ENCODE measurements around the gene TMEM245. TPM values are rescaled to one million over a fixed set of nuclear protein-coding genes. Genes with fewer than 3 reads are reported as not detected.

The TMEM245 gene
- polyA plus RNA-seq, 2 of the 4 experiments (the other 2 are of a cell fraction) = 44.9 to 88.9 TPM

- Histone ChIP-seq H3K9me3 (no peaks in the 10 kb centered on the region), H3K4me3 (peak within 1 kb of the TSS; percentile 79), H3K4me1 (peaks cover 29% of the 10 kb centered on the region), H3K27ac (peak within 1 kb of the TSS; percentile 78 to 90), H3K4me2 (peak within 1 kb of the TSS; percentile 88)
- ChIA-PET CTCF (no interaction called here), POLR2A (no interaction called here)
- 0% methylated on average over 2 of the region's 99 CpGs for WGBS (ENCODE audit: missing lambda C conversion rate)
- peak; percentile 81 to 86 for DNase-seq (ENCODE audit: low read depth in 1 of 2, low spot score in 1 of 2)
- peak; percentile 84 to 89 for ATAC-seq
- FAIRE-seq = no peak
- TF ChIP-seq JUN (IDR thresholded peaks at IDR 0.05) (peak in 1 of 2 experiments; percentile 72; a peak in 2 of 5 replicates), SMC3 (IDR thresholded peaks at IDR 0.05) (no peak), PHF8 (IDR thresholded peaks at IDR 0.05; ENCODE audit: borderline replicate concordance, low read depth) (peak; percentile 51), POLR2A (IDR thresholded peaks at IDR 0.05; ENCODE audit: low read length) (peak; percentile 54)
These were observed 106.7 kb downstream of the TMEM245 start, which contains the start of gene CTNNAL1 for GRCh38 chr9:109012876-109013678. TSS of gene CTNNAL1 (minus strand) at chr9:109013499. CDS start at chr9:109013442, 57 bp downstream.

- Histone ChIP-seq H3K9me3 (no peaks in the 10 kb centered on the region), H3K4me1 (peaks cover 29% of the 10 kb centered on the region), H3K27ac (peak overlapping the region; percentile 78 to 90), H3K4me3 (peak overlapping the region; percentile 79), H3K4me2 (peak overlapping the region; percentile 88)
- FAIRE-seq = no peak
- POLR2A ChIA-PET = no interaction called here
- DNase-seq (ENCODE audit: low read depth in 1 of 2, low spot score in 1 of 2) = peak; percentile 73 to 76
- TF ChIP-seq EHF (CRISPR knock-in tag; IDR thresholded peaks at IDR 0.05) (no peak), FOSB (CRISPR knock-in tag; IDR thresholded peaks at IDR 0.05) (no peak), MAZ (IDR thresholded peaks at IDR 0.05; ENCODE audit: borderline replicate concordance, low read depth, low read length) (no peak), CHD2 (IDR thresholded peaks at IDR 0.05; ENCODE audit: low read length, partially characterized antibody) (no peak), JUNB (IDR thresholded peaks at IDR 0.05) (peak; percentile 66), SMC3 (IDR thresholded peaks at IDR 0.05) (no peak), FOXS1 (CRISPR knock-in tag; IDR thresholded peaks at IDR 0.05) (no peak), FOSL2 (IDR thresholded peaks at IDR 0.05) (peak; percentile 91), FOSL2 (CRISPR knock-in tag; IDR thresholded peaks at IDR 0.05) (peak; percentile 96), MAX (IDR thresholded peaks at IDR 0.05) (peak; percentile 70), CTCF (IDR thresholded peaks at IDR 0.05) (no peak), TFCP2L1 (CRISPR knock-in tag; IDR thresholded peaks at IDR 0.05) (no peak), HEYL (CRISPR knock-in tag; IDR thresholded peaks at IDR 0.05) (no peak), SREBF2 (IDR thresholded peaks at IDR 0.05) (no peak), HDAC2 (IDR thresholded peaks at IDR 0.05) (no peak), HES2 (IDR thresholded peaks at IDR 0.05) (no peak), CEBPB (IDR thresholded peaks at IDR 0.05) (peak in 1 of 2 experiments; percentile 50; a peak in 2 of 4 replicates), ATOH8 (CRISPR knock-in tag; IDR thresholded peaks at IDR 0.05; ENCODE audit: low read depth) (no peak), BCL3 (IDR thresholded peaks at IDR 0.05) (no peak), HOXA7 (CRISPR knock-in tag; IDR thresholded peaks at IDR 0.05) (no peak), KDM5A (IDR thresholded peaks at IDR 0.05) (no peak), JUN (IDR thresholded peaks at IDR 0.05) (no peak; a peak in 1 of 5 replicates), CBX2 (IDR thresholded peaks at IDR 0.05; ENCODE audit: borderline replicate concordance, low read depth) (no peak)
- ATAC-seq = peak; percentile 69
- 2% methylated on average over 29 of the region's 29 CpGs for WGBS (ENCODE audit: missing lambda C conversion rate)
- CTCF ChIA-PET = interaction anchor here (0.9 kb wide), 1 partner anchor 58 kb away, joined by 3 read pairs; no protein-coding TSS in a partner anchor
These were observed 107.5 kb downstream of the TMEM245 start for GRCh38 chr9:109012009-109012875.
